ENCODE data around the gene TRIM40.

TRIM40 gene

GRCh38 chr6:30172681-30173080 lies 36.7 kb downstream of the TRIM40 start:
- no peak for DNase-seq (ENCODE audit: low spot score)
- H3K27ac Mint-ChIP-seq = no peak overlapping the region
- H3K27me3 Mint-ChIP-seq (ENCODE audit: low read depth) = peaks cover 68% of the 10 kb centered on the region
- H3K36me3 Mint-ChIP-seq (ENCODE audit: low read depth) = no peaks in the 10 kb centered on the region
- no peak overlapping the region for H3K4me3 Mint-ChIP-seq
- H3K9me3 Mint-ChIP-seq = no peaks in the 10 kb centered on the region
- peaks cover 5% of the 10 kb centered on the region for H3K4me1 Mint-ChIP-seq (ENCODE audit: low read depth)

DNA sequence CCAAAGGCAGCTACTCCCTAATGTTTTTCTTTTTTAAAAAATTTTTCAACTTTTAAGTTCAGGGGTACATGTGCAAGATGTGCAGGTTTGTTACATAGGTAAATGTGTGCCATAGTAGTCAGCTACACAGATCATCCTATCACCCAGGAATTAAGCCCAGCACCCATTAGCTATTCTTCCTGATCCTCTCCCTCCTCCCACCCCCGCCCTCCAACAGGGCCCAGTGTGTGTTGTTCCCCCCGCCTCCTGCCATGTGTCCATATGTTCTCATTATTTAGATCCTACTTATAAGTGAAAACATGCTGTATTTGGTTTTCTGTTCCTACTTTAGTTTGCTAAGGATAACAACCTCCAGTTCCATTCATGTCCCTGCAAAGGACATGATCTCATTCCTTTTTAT lies 39.8 kb downstream of the TRIM40 start:
- H3K4me3 Mint-ChIP-seq = no peak overlapping the region
- peaks cover 2% of the 10 kb centered on the region for H3K4me1 Mint-ChIP-seq (ENCODE audit: low read depth)
- H3K36me3 Mint-ChIP-seq (ENCODE audit: low read depth) = no peaks in the 10 kb centered on the region
- DNase-seq (ENCODE audit: low spot score) = no peak
- H3K27ac Mint-ChIP-seq = no peak overlapping the region
- H3K27me3 Mint-ChIP-seq (ENCODE audit: low read depth) = peaks cover 72% of the 10 kb centered on the region
- peaks cover 13% of the 10 kb centered on the region for H3K9me3 Mint-ChIP-seq

DNA sequence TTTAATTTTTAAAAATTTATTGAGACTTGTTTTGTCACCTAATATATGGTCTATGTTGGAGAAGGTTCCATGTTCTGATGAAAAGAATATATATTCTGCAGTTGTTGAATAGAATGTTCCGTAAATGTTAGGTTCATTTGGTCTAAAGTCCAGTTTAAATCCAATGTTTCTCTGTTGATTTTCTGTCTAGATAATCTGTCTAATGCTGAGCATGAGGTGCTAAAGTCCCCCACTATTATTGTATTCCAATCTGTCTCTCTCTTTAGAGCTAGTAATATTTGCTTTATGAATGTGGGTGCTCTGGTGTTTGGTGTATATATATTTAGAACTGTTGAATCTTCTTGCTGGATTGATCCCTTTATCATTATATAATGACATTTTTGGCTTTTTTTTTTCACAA lies 42.9 kb downstream of the TRIM40 start:
- peaks cover 51% of the 10 kb centered on the region for H3K27me3 Mint-ChIP-seq (ENCODE audit: low read depth)
- DNase-seq (ENCODE audit: low spot score) = no peak
- H3K4me1 Mint-ChIP-seq (ENCODE audit: low read depth) = no peaks in the 10 kb centered on the region
- no peak overlapping the region for H3K27ac Mint-ChIP-seq
- no peak overlapping the region for H3K4me3 Mint-ChIP-seq
- H3K36me3 Mint-ChIP-seq (ENCODE audit: low read depth) = no peaks in the 10 kb centered on the region
- H3K9me3 Mint-ChIP-seq = peaks cover 22% of the 10 kb centered on the region

DNA sequence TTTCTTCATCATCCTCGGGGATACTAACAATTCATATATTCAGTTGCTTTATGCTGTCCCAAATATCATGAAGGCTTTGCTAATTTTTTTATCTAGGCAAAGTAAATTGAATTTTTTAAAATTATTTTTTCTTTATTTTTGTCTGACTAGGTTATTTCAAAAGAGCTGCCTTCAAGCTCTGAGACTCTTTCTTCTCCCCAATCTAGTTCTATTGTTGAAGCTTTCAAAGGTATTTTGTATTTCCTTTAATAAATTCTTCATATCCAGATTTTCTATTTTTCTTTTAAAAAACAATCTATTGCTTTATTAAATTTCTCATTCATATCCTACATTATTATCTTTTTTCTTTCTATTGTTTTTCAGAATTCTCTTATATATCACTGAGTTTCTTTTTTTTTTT lies 44.2 kb downstream of the TRIM40 start:
- Mint-ChIP-seq H3K27ac (no peak overlapping the region), H3K4me3 (no peak overlapping the region), H3K27me3 (ENCODE audit: low read depth) (peaks cover 39% of the 10 kb centered on the region), H3K4me1 (ENCODE audit: low read depth) (no peaks in the 10 kb centered on the region), H3K36me3 (ENCODE audit: low read depth) (peaks cover 6% of the 10 kb centered on the region), H3K9me3 (peaks cover 22% of the 10 kb centered on the region)
- no peak for DNase-seq (ENCODE audit: low spot score)

- H3K4me1 Mint-ChIP-seq (ENCODE audit: low read depth) = no peaks in the 10 kb centered on the region
- H3K27ac Mint-ChIP-seq = no peak overlapping the region
- peaks cover 34% of the 10 kb centered on the region for H3K36me3 Mint-ChIP-seq (ENCODE audit: low read depth)
Measured at GRCh38 chr6:30184417-30185031, 48.6 kb downstream of the TRIM40 start.

GRCh38 chr6:30185846-30186484 lies 50.0 kb downstream of the TRIM40 start:
- no peak for DNase-seq (ENCODE audit: low spot score)
- no peaks in the 10 kb centered on the region for H3K27me3 Mint-ChIP-seq (ENCODE audit: low read depth)
- H3K36me3 Mint-ChIP-seq (ENCODE audit: low read depth) = peaks cover 45% of the 10 kb centered on the region
- H3K4me3 Mint-ChIP-seq = no peak overlapping the region
- H3K27ac Mint-ChIP-seq = no peak overlapping the region
- H3K4me1 Mint-ChIP-seq (ENCODE audit: low read depth) = no peaks in the 10 kb centered on the region
- peaks cover 6% of the 10 kb centered on the region for H3K9me3 Mint-ChIP-seq

More at GRCh38 chr6:30184417-30185031, 48.6 kb downstream of the TRIM40 start:
- Mint-ChIP-seq H3K4me3 (no peak overlapping the region), H3K27me3 (ENCODE audit: low read depth) (peaks cover 3% of the 10 kb centered on the region), H3K9me3 (peaks cover 14% of the 10 kb centered on the region)
- no peak for DNase-seq (ENCODE audit: low spot score)

GRCh38 chr6:30188541-30188940 lies 52.6 kb downstream of the TRIM40 start:
- Mint-ChIP-seq H3K27me3 (ENCODE audit: low read depth) (no peaks in the 10 kb centered on the region), H3K36me3 (ENCODE audit: low read depth) (peaks cover 52% of the 10 kb centered on the region), H3K4me1 (ENCODE audit: low read depth) (no peaks in the 10 kb centered on the region), H3K9me3 (no peaks in the 10 kb centered on the region), H3K27ac (no peak overlapping the region), H3K4me3 (no peak overlapping the region)
- DNase-seq (ENCODE audit: low spot score) = no peak

DNA sequence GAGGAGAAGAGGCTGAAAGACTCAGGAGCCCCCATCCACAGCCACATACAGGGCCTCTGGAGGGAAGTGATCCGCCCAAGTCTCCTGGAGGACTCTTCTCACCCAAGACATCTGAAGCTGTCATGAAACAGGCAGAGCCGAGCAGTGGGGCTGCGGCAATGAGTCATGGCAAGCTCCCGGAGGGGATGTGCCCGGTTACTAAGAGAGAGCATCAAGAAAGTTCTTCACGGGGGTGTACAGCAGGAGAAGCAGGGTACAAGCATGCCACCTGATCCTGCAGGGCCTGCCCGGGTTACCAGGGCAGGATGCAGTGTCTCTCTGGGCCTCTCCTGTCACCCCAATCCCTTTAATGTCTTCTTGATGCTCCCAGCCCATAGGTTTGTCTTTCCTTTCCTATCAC lies 56.1 kb downstream of the TRIM40 start:
- no peak overlapping the region for H3K27ac Mint-ChIP-seq
- peaks cover under 1% of the 10 kb centered on the region for H3K4me1 Mint-ChIP-seq (ENCODE audit: low read depth)
- H3K36me3 Mint-ChIP-seq (ENCODE audit: low read depth) = peaks cover 50% of the 10 kb centered on the region
- H3K9me3 Mint-ChIP-seq = no peaks in the 10 kb centered on the region
- DNase-seq (ENCODE audit: low spot score) = no peak
- H3K27me3 Mint-ChIP-seq (ENCODE audit: low read depth) = no peaks in the 10 kb centered on the region
- H3K4me3 Mint-ChIP-seq = no peak overlapping the region

- no peak overlapping the region for H3K4me3 Mint-ChIP-seq
- DNase-seq (ENCODE audit: low spot score) = no peak
- peaks cover 3% of the 10 kb centered on the region for H3K4me1 Mint-ChIP-seq (ENCODE audit: low read depth)
- no peaks in the 10 kb centered on the region for H3K9me3 Mint-ChIP-seq
- H3K27me3 Mint-ChIP-seq (ENCODE audit: low read depth) = no peaks in the 10 kb centered on the region
- peak overlapping the region; percentile 31 for H3K27ac Mint-ChIP-seq
- H3K36me3 Mint-ChIP-seq (ENCODE audit: low read depth) = peaks cover 47% of the 10 kb centered on the region
Measured at GRCh38 chr6:30194797-30195690, 59.1 kb downstream of the TRIM40 start.

DNA sequence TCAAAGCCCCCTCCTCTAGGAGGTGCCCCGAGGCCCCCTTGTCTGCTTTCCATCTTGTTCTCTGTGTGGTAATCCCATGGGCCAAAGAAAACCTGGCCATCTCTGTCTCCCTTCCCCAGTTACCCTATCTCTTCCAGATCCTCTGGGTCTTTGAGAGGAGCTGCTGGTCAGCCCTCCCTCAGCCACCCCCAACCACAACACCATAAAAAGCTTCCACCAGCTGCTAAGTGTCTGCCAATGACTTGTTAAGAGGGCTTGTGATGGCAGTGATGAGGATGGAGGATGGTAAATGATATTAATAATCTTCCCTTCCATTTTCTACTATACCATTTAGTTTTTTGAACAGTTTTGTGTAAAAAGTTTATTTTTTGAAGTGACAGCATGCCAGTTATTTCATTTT lies 60.0 kb downstream of the TRIM40 start:
- Mint-ChIP-seq H3K27ac (no peak overlapping the region), H3K36me3 (ENCODE audit: low read depth) (peaks cover 49% of the 10 kb centered on the region), H3K27me3 (ENCODE audit: low read depth) (no peaks in the 10 kb centered on the region)

GRCh38 chr6:30196376-30196775 lies 60.4 kb downstream of the TRIM40 start:
- H3K27me3 Mint-ChIP-seq (ENCODE audit: low read depth) = no peaks in the 10 kb centered on the region

More for the DNA sequence above, 60.0 kb downstream of the TRIM40 start:
- no peak overlapping the region for H3K4me3 Mint-ChIP-seq
- peaks cover 8% of the 10 kb centered on the region for H3K4me1 Mint-ChIP-seq (ENCODE audit: low read depth)
- no peak for DNase-seq (ENCODE audit: low spot score)
- no peaks in the 10 kb centered on the region for H3K9me3 Mint-ChIP-seq

More at GRCh38 chr6:30196376-30196775, 60.4 kb downstream of the TRIM40 start:
- no peak overlapping the region for H3K27ac Mint-ChIP-seq
- H3K4me3 Mint-ChIP-seq = no peak overlapping the region
- no peaks in the 10 kb centered on the region for H3K9me3 Mint-ChIP-seq
- peaks cover 11% of the 10 kb centered on the region for H3K4me1 Mint-ChIP-seq (ENCODE audit: low read depth)
- DNase-seq (ENCODE audit: low spot score) = no peak
- H3K36me3 Mint-ChIP-seq (ENCODE audit: low read depth) = peaks cover 48% of the 10 kb centered on the region
